ENCODE measurements around the gene RRBP1.

The RRBP1 gene

DNA sequence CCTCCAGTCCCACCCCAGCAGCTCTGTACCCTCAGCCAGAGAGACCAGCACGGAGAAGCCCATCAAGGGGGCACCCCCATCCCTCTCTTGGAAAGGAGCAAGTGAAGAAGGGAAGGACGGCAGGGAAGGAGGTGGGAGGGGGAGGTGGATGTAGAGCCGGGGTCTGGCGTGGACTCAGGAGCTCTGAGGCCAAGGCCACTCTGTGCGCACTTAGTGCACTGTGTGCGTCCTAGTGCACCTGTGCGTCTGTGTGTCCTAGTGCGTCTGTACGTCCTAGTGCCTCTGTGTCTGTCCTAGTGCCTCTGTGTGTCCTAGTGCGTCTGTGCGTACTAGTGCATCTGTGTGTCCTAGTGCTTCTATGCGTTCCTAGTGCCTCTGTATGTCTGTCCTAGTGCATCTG is 58.0 kb downstream of the RRBP1 start:
- ATAC-seq (ENCODE audit: low read depth) (no peak), DNase-seq (ENCODE audit: low spot score) (peak; percentile 43)
- TF ChIP-seq, protein P1, sequence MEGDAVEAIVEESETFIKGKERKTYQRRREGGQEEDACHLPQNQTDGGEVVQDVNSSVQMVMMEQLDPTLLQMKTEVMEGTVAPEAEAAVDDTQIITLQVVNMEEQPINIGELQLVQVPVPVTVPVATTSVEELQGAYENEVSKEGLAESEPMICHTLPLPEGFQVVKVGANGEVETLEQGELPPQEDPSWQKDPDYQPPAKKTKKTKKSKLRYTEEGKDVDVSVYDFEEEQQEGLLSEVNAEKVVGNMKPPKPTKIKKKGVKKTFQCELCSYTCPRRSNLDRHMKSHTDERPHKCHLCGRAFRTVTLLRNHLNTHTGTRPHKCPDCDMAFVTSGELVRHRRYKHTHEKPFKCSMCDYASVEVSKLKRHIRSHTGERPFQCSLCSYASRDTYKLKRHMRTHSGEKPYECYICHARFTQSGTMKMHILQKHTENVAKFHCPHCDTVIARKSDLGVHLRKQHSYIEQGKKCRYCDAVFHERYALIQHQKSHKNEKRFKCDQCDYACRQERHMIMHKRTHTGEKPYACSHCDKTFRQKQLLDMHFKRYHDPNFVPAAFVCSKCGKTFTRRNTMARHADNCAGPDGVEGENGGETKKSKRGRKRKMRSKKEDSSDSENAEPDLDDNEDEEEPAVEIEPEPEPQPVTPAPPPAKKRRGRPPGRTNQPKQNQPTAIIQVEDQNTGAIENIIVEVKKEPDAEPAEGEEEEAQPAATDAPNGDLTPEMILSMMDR (IDR thresholded peaks at IDR 0.05; ENCODE audit: poor library complexity, severe bottlenecking) = no peak
- peaks cover 74% of the 10 kb centered on the region for H3K36me3 ChIP-seq (ENCODE audit: low read depth)
- no peak overlapping the region for H3K4me3 ChIP-seq (ENCODE audit: severe bottlenecking)
- no peaks in the 10 kb centered on the region for H3K9me3 ChIP-seq (ENCODE audit: severe bottlenecking)
- no peak overlapping the region for H3K27ac ChIP-seq (ENCODE audit: poor library complexity, severe bottlenecking)
- H3K4me1 ChIP-seq (ENCODE audit: insufficient read depth, poor library complexity, severe bottlenecking) = no peaks in the 10 kb centered on the region
- H3K27me3 ChIP-seq (ENCODE audit: insufficient read depth, poor library complexity, severe bottlenecking) = no peaks in the 10 kb centered on the region

- DNase-seq (ENCODE audit: low spot score) (peak; percentile 46), ATAC-seq (ENCODE audit: low read depth) (no peak)
- Histone ChIP-seq H3K36me3 (ENCODE audit: low read depth) (peaks cover 70% of the 10 kb centered on the region), H3K9me3 (ENCODE audit: severe bottlenecking) (no peaks in the 10 kb centered on the region), H3K27me3 (ENCODE audit: insufficient read depth, poor library complexity, severe bottlenecking) (no peaks in the 10 kb centered on the region), H3K27ac (ENCODE audit: poor library complexity, severe bottlenecking) (no peak overlapping the region), H3K4me1 (ENCODE audit: insufficient read depth, poor library complexity, severe bottlenecking) (no peaks in the 10 kb centered on the region), H3K4me3 (ENCODE audit: severe bottlenecking) (no peak overlapping the region)
- TF ChIP-seq, protein P1 (IDR thresholded peaks at IDR 0.05; ENCODE audit: poor library complexity, severe bottlenecking) = no peak
Observed at GRCh38 chr20:17622851-17623508, 59.1 kb downstream of the RRBP1 start.

DNA sequence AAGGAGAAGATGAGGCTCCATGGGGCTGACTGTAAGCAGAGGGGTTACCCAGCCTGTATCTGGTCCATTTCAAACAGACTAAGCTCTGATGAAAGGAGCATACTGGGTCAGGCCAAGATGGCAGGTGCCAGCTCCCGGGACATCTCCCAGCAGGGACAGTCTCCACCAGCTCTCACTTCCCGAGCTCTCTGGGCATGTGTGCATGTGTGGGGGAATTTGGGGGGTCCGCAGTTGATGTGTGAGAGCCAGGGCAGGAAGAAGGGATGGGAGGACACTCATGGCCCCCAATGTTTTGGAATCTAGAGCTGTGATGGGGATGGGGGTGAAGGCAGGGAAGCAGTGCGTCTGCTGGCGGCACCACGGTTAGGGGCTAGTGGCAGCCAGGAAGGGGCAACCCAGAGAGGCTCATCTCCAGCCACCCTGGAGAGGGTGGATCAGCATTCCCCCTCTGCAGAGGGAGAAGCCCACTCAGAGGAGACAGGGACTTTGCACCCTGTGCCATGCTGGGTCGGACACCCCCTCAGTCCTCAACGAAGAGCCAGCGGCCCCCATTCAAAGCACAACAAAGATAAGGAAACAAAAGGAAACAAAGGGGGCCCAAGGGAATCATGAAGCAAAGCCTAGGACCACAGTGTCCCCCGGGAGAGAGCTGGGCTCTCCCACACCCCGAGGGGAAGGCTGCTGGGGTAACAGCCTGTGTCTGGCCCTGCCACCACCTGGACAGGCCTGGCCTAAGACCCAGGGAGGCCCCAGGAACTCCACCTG is 59.8 kb downstream of the RRBP1 start:
- Histone ChIP-seq H3K27ac (ENCODE audit: poor library complexity, severe bottlenecking) (no peak overlapping the region), H3K4me3 (ENCODE audit: severe bottlenecking) (no peak overlapping the region), H3K36me3 (ENCODE audit: low read depth) (peaks cover 66% of the 10 kb centered on the region), H3K9me3 (ENCODE audit: severe bottlenecking) (no peaks in the 10 kb centered on the region), H3K27me3 (ENCODE audit: insufficient read depth, poor library complexity, severe bottlenecking) (no peaks in the 10 kb centered on the region), H3K4me1 (ENCODE audit: insufficient read depth, poor library complexity, severe bottlenecking) (no peaks in the 10 kb centered on the region)
- ATAC-seq (ENCODE audit: low read depth) = no peak
- no peak for DNase-seq (ENCODE audit: low spot score)
- TF ChIP-seq, protein P1 (IDR thresholded peaks at IDR 0.05; ENCODE audit: poor library complexity, severe bottlenecking) = no peak

- Histone ChIP-seq H3K4me1 (ENCODE audit: insufficient read depth, poor library complexity, severe bottlenecking) (no peaks in the 10 kb centered on the region), H3K36me3 (ENCODE audit: low read depth) (peaks cover 61% of the 10 kb centered on the region), H3K27ac (ENCODE audit: poor library complexity, severe bottlenecking) (no peak overlapping the region), H3K27me3 (ENCODE audit: insufficient read depth, poor library complexity, severe bottlenecking) (no peaks in the 10 kb centered on the region), H3K9me3 (ENCODE audit: severe bottlenecking) (no peaks in the 10 kb centered on the region), H3K4me3 (ENCODE audit: severe bottlenecking) (no peak overlapping the region)
- ATAC-seq (ENCODE audit: low read depth) (no peak), DNase-seq (ENCODE audit: low spot score) (no peak)
- TF ChIP-seq, protein P1 (IDR thresholded peaks at IDR 0.05; ENCODE audit: poor library complexity, severe bottlenecking) = no peak
Observed at GRCh38 chr20:17621229-17621968, 60.6 kb downstream of the RRBP1 start.
